Measurements from ENCODE around the gene TEP1.

GRCh38 chr14:20350860-20351259 lies 62.4 kb downstream of the TEP1 start:
- TF ChIP-seq POLR2A (IDR thresholded peaks at IDR 0.05; ENCODE audit: low read depth, low read length) = no peak
- TF ChIP-seq TAF1 (IDR thresholded peaks at IDR 0.05; ENCODE audit: low read depth, low read length) = no peak
- TF ChIP-seq POLR2AphosphoS5 (IDR thresholded peaks at IDR 0.05; ENCODE audit: low read depth, low read length) = no peak
- no peak for TF ChIP-seq SPI1 (IDR thresholded peaks at IDR 0.05; ENCODE audit: low read depth, low read length)
